HepG2 (cell line): ENCODE results near the gene SELENOM. TPM values are rescaled to one million over a fixed set of nuclear protein-coding genes. Genes with fewer than 3 reads are reported as not detected.
A peak's percentile ranks its signal among the peaks of the same experiment; 100 is the strongest.

Source experiments
- CERS6 ChIP-seq: sonication (generic); formaldehyde crosslinking; IDR thresholded peaks from 2 replicates; pipeline ENCODE4 v1.5.0; 2020; ENCODE audit warnings: missing genetic modification reagents
- E2F2 ChIP-seq: sonication (generic); formaldehyde crosslinking; IDR thresholded peaks from 2 replicates; pipeline ENCODE4 v1.4.0; 2020; ENCODE audit warnings: missing genetic modification reagents, borderline replicate concordance
- ELF1 ChIP-seq: sonication (generic); formaldehyde crosslinking; IDR thresholded peaks from 2 replicates; pipeline ENCODE4 v1.4.0; 2020; ENCODE audit warnings: missing genetic modification reagents
- ESRRA ChIP-seq: sonication (generic); formaldehyde crosslinking; IDR thresholded peaks from 2 replicates; pipeline ENCODE4 v1.5.1; 2020; ENCODE audit warnings: mild to moderate bottlenecking, low read depth, missing genetic modification reagents
- GMEB1 ChIP-seq: sonication (generic); formaldehyde crosslinking; IDR thresholded peaks from 2 replicates; pipeline ENCODE4 v1.5.1; 2020; ENCODE audit warnings: missing genetic modification reagents, mild to moderate bottlenecking, borderline replicate concordance
- HNRNPH1 ChIP-seq: fragments of 200-400 bp; formaldehyde crosslinking; optimal IDR thresholded peaks from 2 replicates; pipeline ENCODE3; 2017; ENCODE audit warnings: mild to moderate bottlenecking, low read depth, low read length
- KLF6 ChIP-seq: IDR thresholded peaks from 2 replicates; pipeline ENCODE4 v1.8.0; 2016; ENCODE audit warnings: missing biosample characterization, missing genetic modification reagents
- MNT ChIP-seq: fragments of 450-650 bp; IDR thresholded peaks from 2 replicates; pipeline ENCODE4 v1.6.1; 2016
- MTA1 ChIP-seq: sonication (generic); formaldehyde crosslinking; IDR thresholded peaks from 2 replicates; pipeline ENCODE4 v1.4.0; 2020; ENCODE audit warnings: missing genetic modification reagents, mild to moderate bottlenecking, borderline replicate concordance
- PRDM15 ChIP-seq: sonication (generic); formaldehyde crosslinking; IDR thresholded peaks from 2 replicates; pipeline ENCODE4 v1.4.0; 2020; ENCODE audit warnings: missing genetic modification reagents
- RFX1 ChIP-seq: fragments of 450-650 bp; IDR thresholded peaks from 2 replicates; pipeline ENCODE4 v1.6.1; 2017
- SALL1 ChIP-seq: sonication (generic); formaldehyde crosslinking; IDR thresholded peaks from 2 replicates; pipeline ENCODE4 v1.8.0; 2022; ENCODE audit warnings: mild to moderate bottlenecking, missing genetic modification reagents
- SRF ChIP-seq: IDR thresholded peaks from 2 replicates; pipeline ENCODE4 v1.6.1; 2011; ENCODE audit warnings: mild to moderate bottlenecking, low read depth, low read length, moderate library complexity
- THAP8 ChIP-seq: sonication (generic); formaldehyde crosslinking; IDR thresholded peaks from 2 replicates; pipeline ENCODE4 v1.5.1; 2020; ENCODE audit warnings: missing genetic modification reagents, mild to moderate bottlenecking, borderline replicate concordance
- ZBTB34 ChIP-seq: sonication (generic); formaldehyde crosslinking; IDR thresholded peaks from 2 replicates; pipeline ENCODE4 v1.8.0; 2022; ENCODE audit warnings: mild to moderate bottlenecking, missing genetic modification reagents
- ZNF20 ChIP-seq: sonication (generic); formaldehyde crosslinking; IDR thresholded peaks from 2 replicates; pipeline ENCODE4 v1.4.0; 2020; ENCODE audit warnings: mild to moderate bottlenecking, moderate library complexity, missing genetic modification reagents
- ZNF567 ChIP-seq: sonication (generic); formaldehyde crosslinking; IDR thresholded peaks from 2 replicates; pipeline ENCODE4 v1.8.1; 2023; ENCODE audit warnings: mild to moderate bottlenecking, missing genetic modification reagents, borderline replicate concordance
- ZNF572 ChIP-seq: sonication (generic); formaldehyde crosslinking; IDR thresholded peaks from 2 replicates; pipeline ENCODE4 v1.5.1; 2020; ENCODE audit warnings: mild to moderate bottlenecking, missing genetic modification reagents
- ZNF672 ChIP-seq: sonication (generic); formaldehyde crosslinking; IDR thresholded peaks from 2 replicates; pipeline ENCODE4 v1.8.1; 2022; ENCODE audit warnings: missing genetic modification reagents
- polyA plus RNA-seq, 8 experiments: library from polyadenylated mRNA; depleted of rRNA in 3 of 8; stranded (reverse) in 7 of 8; unstranded in 1 of 8; fragments of >200 nt; fragmentation: Illumina TruSeq in 4 of 8; extraction: Trizol in 4 of 8; gene quantifications; 2 replicates each; pipeline versions ENCODE4 v1.2.1 to v1.2.3, GENCODE V29; 2011 to 2016; ENCODE audit warnings: low read depth in 4 of 8, missing spikeins in 1 of 8, mixed read lengths in 1 of 8; ENCODE audit not compliant: insufficient read depth in 1 of 8
- total RNA-seq, 5 experiments: library from RNA; depleted of rRNA; stranded (reverse); fragments of >200 nt; fragmentation: Illumina TruSeq; extraction: Trizol; gene quantifications; 2 replicates each; pipeline ENCODE4 v1.2.3, GENCODE V29; 2016; ENCODE audit warnings: low read depth in 1 of 5

SELENOM gene
- total and polyA plus RNA-seq, 2 of the 13 experiments (the other 11 are each of a cell fraction or from before 2014, with no cell fraction given), result 4.1 to 4.3 TPM

GRCh38 chr22:31079095-31079642 is 28.2 kb downstream of the SELENOM start (continued):
- TF ChIP-seq MNT (no peak), KLF6 (CRISPR knock-in tag) (no peak), ZNF567 (CRISPR knock-in tag) (0 out of 2 replicates have a peak, but pooled peaks have one; percentile 29), ZNF20 (no peak), ESRRA (CRISPR knock-in tag) (no peak), ZNF672 (CRISPR knock-in tag) (no peak), HNRNPH1 (no peak), SRF (no peak), PRDM15 (CRISPR knock-in tag) (no peak), ELF1 (CRISPR knock-in tag) (no peak; the same call in 1 of the 2 replicates), RFX1 (no peak), ZNF572 (no peak), CERS6 (CRISPR knock-in tag) (no peak), ZBTB34 (no peak), SALL1 (peak; percentile 79), MTA1 (CRISPR knock-in tag) (no peak; the same call in 1 of the 2 replicates), E2F2 (CRISPR knock-in tag) (no peak), THAP8 (CRISPR knock-in tag) (no peak), GMEB1 (no peak; the same call in 1 of the 2 replicates)
